Measurements from ENCODE around the gene NECAB2.

- TF ChIP-seq CTCF (IDR thresholded peaks at IDR 0.05) (no peak), POLR2AphosphoS5 (IDR thresholded peaks at IDR 0.05) (no peak), POLR2A (IDR thresholded peaks at IDR 0.05) (no peak)
Measured at GRCh38 chr16:83940119-83940518, 27.9 kb upstream of the NECAB2 start.
